T-helper 17 cell (primary cell): Measurements from ENCODE around the gene IGHMBP2. TPM values are rescaled to one million over a fixed set of nuclear protein-coding genes. Genes with fewer than 3 reads are reported as not detected.

ENCODE experiments used
- ATAC-seq: fragments of 150-1000 bp; cut with Tn5 transposase; 2 replicates; pipeline ENCODE4 v1.10.0; 2021; ENCODE audit warnings: mild to moderate bottlenecking, moderate library complexity
- DNase-seq, 3 donors: peaks; one replicate each; pipeline versions ENCODE4 v3.0.0 to v3.0.0-alpha.2; 2020 to 2021
- H3K9me3 ChIP-seq: one replicate; pipeline ENCODE4 v1.7.0; 2013; ENCODE audit warnings: low read length, mild to moderate bottlenecking; ENCODE audit not compliant: control insufficient read depth, poor library complexity, severe bottlenecking
- H3K27ac Mint-ChIP-seq: one replicate; pipeline ENCODE4 v1.8.0; 2022; ENCODE audit warnings: mild to moderate bottlenecking, moderate library complexity, mixed read lengths
- H3K27me3 Mint-ChIP-seq: one replicate; pipeline ENCODE4 v1.8.0; 2022; ENCODE audit warnings: mixed read lengths
- H3K36me3 Mint-ChIP-seq: one replicate; pipeline ENCODE4 v1.8.0; 2022; ENCODE audit warnings: low read depth, mixed read lengths
- H3K4me1 Mint-ChIP-seq: one replicate; pipeline ENCODE4 v1.8.0; 2022; ENCODE audit warnings: mild to moderate bottlenecking, mixed read lengths
- H3K4me3 Mint-ChIP-seq: one replicate; pipeline ENCODE4 v1.8.0; 2022; ENCODE audit warnings: mild to moderate bottlenecking, moderate library complexity, mixed read lengths
- total RNA-seq, 4 donors: library from RNA in 2 of 4; stranded (reverse) in 2 of 4; gene quantifications; one replicate each; pipeline ENCODE4 v1.2.3 and lab custom pipeline; 2022 to 2026

The IGHMBP2 gene
- total RNA-seq, 2 donors from 2014 or later, result 27.5 to 28.4 TPM

- DNase-seq (no peak), ATAC-seq (no peak)
- Mint-ChIP-seq H3K27me3 (no peaks in the 10 kb centered on the region), H3K36me3 (peaks cover 4% of the 10 kb centered on the region), H3K4me3 (no peak overlapping the region), H3K27ac (peak overlapping the region; percentile 19), H3K4me1 (no peaks in the 10 kb centered on the region)
- H3K9me3 ChIP-seq, result no peaks in the 10 kb centered on the region
These were observed 39.1 kb downstream of the IGHMBP2 start for GRCh38 chr11:68942751-68943271.

GRCh38 chr11:68946416-68947090, 42.9 kb downstream of the IGHMBP2 start:
- no peak overlapping the region for H3K27ac Mint-ChIP-seq
- H3K4me3 Mint-ChIP-seq, result no peak overlapping the region
- DNase-seq (no peak), ATAC-seq (no peak)
- no peaks in the 10 kb centered on the region for H3K9me3 ChIP-seq
- H3K27me3 Mint-ChIP-seq, result no peaks in the 10 kb centered on the region
- no peaks in the 10 kb centered on the region for H3K36me3 Mint-ChIP-seq
- no peaks in the 10 kb centered on the region for H3K4me1 Mint-ChIP-seq

GRCh38 chr11:68947151-68947550, 43.5 kb downstream of the IGHMBP2 start:
- no peak overlapping the region for H3K4me3 Mint-ChIP-seq
- no peaks in the 10 kb centered on the region for H3K27me3 Mint-ChIP-seq
- DNase-seq (no peak), ATAC-seq (no peak)
- no peaks in the 10 kb centered on the region for H3K4me1 Mint-ChIP-seq
- no peaks in the 10 kb centered on the region for H3K9me3 ChIP-seq
- H3K36me3 Mint-ChIP-seq, result no peaks in the 10 kb centered on the region
- H3K27ac Mint-ChIP-seq, result no peak overlapping the region

GRCh38 chr11:68948496-68948895, 44.8 kb downstream of the IGHMBP2 start:
- no peak overlapping the region for H3K27ac Mint-ChIP-seq
- ATAC-seq (no peak), DNase-seq (no peak)
- no peaks in the 10 kb centered on the region for H3K9me3 ChIP-seq
- no peaks in the 10 kb centered on the region for H3K36me3 Mint-ChIP-seq
- H3K27me3 Mint-ChIP-seq, result no peaks in the 10 kb centered on the region
- H3K4me1 Mint-ChIP-seq, result no peaks in the 10 kb centered on the region
- H3K4me3 Mint-ChIP-seq, result peak overlapping the region; percentile 55

GRCh38 chr11:68948935-68949334, 45.2 kb downstream of the IGHMBP2 start:
- DNase-seq (no peak), ATAC-seq (no peak)
- H3K27me3 Mint-ChIP-seq, result no peaks in the 10 kb centered on the region
- H3K4me1 Mint-ChIP-seq, result no peaks in the 10 kb centered on the region
- H3K4me3 Mint-ChIP-seq, result peak overlapping the region; percentile 55
- H3K27ac Mint-ChIP-seq, result no peak overlapping the region
- no peaks in the 10 kb centered on the region for H3K36me3 Mint-ChIP-seq
- no peaks in the 10 kb centered on the region for H3K9me3 ChIP-seq

GRCh38 chr11:68950270-68950669, 46.6 kb downstream of the IGHMBP2 start:
- Mint-ChIP-seq H3K4me3 (no peak overlapping the region), H3K36me3 (no peaks in the 10 kb centered on the region), H3K4me1 (no peaks in the 10 kb centered on the region), H3K27me3 (no peaks in the 10 kb centered on the region), H3K27ac (no peak overlapping the region)
- H3K9me3 ChIP-seq, result no peaks in the 10 kb centered on the region
- DNase-seq (no peak), ATAC-seq (no peak)

GRCh38 chr11:68950762-68951161, 47.1 kb downstream of the IGHMBP2 start:
- Mint-ChIP-seq H3K36me3 (no peaks in the 10 kb centered on the region), H3K27me3 (no peaks in the 10 kb centered on the region), H3K4me1 (peaks cover 2% of the 10 kb centered on the region), H3K27ac (no peak overlapping the region), H3K4me3 (no peak overlapping the region)
- no peaks in the 10 kb centered on the region for H3K9me3 ChIP-seq
- DNase-seq (no peak), ATAC-seq (no peak)

- H3K27ac Mint-ChIP-seq, result no peak overlapping the region
- no peaks in the 10 kb centered on the region for H3K9me3 ChIP-seq
- no peak for DNase-seq
- no peaks in the 10 kb centered on the region for H3K36me3 Mint-ChIP-seq
- no peak overlapping the region for H3K4me3 Mint-ChIP-seq
- peaks cover 4% of the 10 kb centered on the region for H3K27me3 Mint-ChIP-seq
- ATAC-seq, result peak; percentile 32
- H3K4me1 Mint-ChIP-seq, result peaks cover 5% of the 10 kb centered on the region
These were observed 51.3 kb downstream of the IGHMBP2 start for GRCh38 chr11:68954836-68955606.

GRCh38 chr11:68955607-68955958, 51.9 kb downstream of the IGHMBP2 start:
- Mint-ChIP-seq H3K27me3 (peaks cover 4% of the 10 kb centered on the region), H3K4me1 (peaks cover 5% of the 10 kb centered on the region), H3K27ac (no peak overlapping the region), H3K4me3 (no peak overlapping the region), H3K36me3 (no peaks in the 10 kb centered on the region)
- DNase-seq (no peak), ATAC-seq (no peak)
- no peaks in the 10 kb centered on the region for H3K9me3 ChIP-seq

GRCh38 chr11:68956142-68956541, 52.5 kb downstream of the IGHMBP2 start:
- Mint-ChIP-seq H3K27ac (no peak overlapping the region), H3K4me3 (no peak overlapping the region), H3K4me1 (peaks cover 5% of the 10 kb centered on the region), H3K27me3 (peaks cover 4% of the 10 kb centered on the region), H3K36me3 (no peaks in the 10 kb centered on the region)
- DNase-seq, result peak; percentile 15 to 29 (median 22)
- ATAC-seq, result peak; percentile 61
- H3K9me3 ChIP-seq, result no peaks in the 10 kb centered on the region

- ATAC-seq, result no peak
- Mint-ChIP-seq H3K36me3 (no peaks in the 10 kb centered on the region), H3K4me1 (peaks cover 5% of the 10 kb centered on the region), H3K4me3 (peak overlapping the region; percentile 5), H3K27ac (no peak overlapping the region), H3K27me3 (peaks cover 9% of the 10 kb centered on the region)
- DNase-seq, result no peak
- no peaks in the 10 kb centered on the region for H3K9me3 ChIP-seq
These were observed 53.0 kb downstream of the IGHMBP2 start for GRCh38 chr11:68956547-68957254.

- Mint-ChIP-seq H3K4me3 (no peak overlapping the region), H3K27me3 (peaks cover 10% of the 10 kb centered on the region), H3K27ac (no peak overlapping the region), H3K36me3 (peaks cover 2% of the 10 kb centered on the region), H3K4me1 (peaks cover 15% of the 10 kb centered on the region)
- ATAC-seq (no peak), DNase-seq (no peak)
- H3K9me3 ChIP-seq, result no peaks in the 10 kb centered on the region
These were observed 54.5 kb downstream of the IGHMBP2 start for GRCh38 chr11:68958211-68958610.
